Measurements from ENCODE around the gene SLC2A5.
A peak's percentile ranks its signal among the peaks of the same experiment; 100 is the strongest.

SLC2A5 gene

GRCh38 chr1:9087411-9088125, 18.1 kb upstream of the SLC2A5 start:
- DNase-seq: no peak

GRCh38 chr1:9086796-9087195, 17.4 kb upstream of the SLC2A5 start:
- DNase-seq: no peak

DNA sequence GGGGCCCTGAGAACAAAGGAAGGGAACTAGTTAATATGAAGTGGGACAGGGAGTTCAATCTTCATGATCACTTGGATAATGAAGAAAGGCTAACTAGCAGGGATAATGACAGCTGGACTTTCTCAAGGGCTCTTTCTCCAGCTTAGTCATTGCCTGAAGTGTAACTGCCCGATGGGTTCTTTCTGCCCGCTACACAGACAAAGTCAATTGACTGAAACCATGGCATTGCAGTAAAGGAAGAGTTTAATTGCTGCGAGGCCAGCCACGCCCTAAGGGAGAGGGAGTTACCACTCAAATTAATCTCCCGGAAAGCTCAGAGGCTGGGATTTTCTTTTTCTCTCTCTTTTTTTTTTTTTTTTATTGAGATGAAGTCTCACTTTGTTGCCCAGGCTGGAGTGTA, 16.6 kb upstream of the SLC2A5 start:
- DNase-seq: peak; percentile 30 to 48

DNA sequence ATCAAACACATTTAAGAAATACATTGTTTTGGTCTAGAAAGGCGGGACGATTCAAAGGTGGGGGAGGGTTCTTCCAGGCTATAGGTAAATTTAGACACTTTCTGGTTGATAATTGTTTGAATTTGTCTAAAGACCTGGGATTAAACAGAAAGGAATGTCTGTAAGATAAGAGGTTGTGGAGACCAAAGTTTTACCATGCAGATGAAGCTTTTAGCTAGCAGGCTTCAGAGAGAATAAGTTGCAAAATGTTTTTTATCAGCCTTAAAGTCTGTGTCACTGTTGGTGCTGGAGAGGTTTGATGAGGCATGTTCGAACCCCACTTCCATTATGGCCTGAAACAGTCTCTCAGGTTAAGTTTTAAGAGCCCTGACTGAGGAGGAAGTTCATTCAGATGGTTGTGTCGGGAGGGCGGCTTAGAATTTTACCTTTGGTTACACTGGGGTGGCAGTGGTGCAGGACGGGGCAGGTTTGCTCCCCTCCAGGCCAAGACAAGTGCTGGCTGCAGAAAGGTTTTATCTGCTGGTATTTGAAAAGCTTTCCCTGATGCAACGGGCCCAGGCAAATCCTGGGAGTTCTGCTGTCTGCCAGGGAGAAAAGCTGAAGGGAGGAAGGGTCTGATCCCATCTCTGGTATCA, 16.0 kb upstream of the SLC2A5 start:
- DNase-seq: no peak

GRCh38 chr1:9084906-9085305, 15.5 kb upstream of the SLC2A5 start:
- no peak for DNase-seq

- DNase-seq: no peak
These were observed 12.0 kb upstream of the SLC2A5 start for GRCh38 chr1:9081473-9081872.

DNA sequence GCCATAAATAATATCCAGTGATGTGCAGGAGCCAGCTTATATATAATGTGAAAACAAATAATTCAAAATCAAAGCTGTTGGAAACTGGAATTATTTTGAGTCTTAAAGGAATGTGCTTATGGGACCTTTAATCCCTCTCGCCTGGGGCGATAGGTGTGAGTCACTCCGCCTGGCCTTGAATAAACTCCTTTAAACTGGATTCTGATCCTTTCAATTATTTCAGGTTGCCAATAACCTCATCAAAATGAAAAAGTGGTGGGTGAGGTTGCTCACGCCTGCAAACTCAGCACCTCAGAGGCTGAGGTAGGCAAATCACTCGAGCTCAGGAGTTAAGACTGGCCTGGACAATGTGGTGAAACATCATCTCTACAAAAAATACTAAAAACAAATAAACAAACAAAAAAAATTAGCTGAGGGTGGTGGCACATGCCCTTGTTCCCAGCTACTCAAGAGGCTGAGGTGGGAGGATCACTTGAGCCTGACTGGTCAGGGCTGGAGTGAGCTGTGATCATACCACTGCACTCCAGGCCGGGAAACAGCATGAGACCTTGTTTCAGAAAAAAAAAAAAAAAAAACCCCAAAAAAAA, 11.4 kb upstream of the SLC2A5 start:
- no peak for DNase-seq

DNA sequence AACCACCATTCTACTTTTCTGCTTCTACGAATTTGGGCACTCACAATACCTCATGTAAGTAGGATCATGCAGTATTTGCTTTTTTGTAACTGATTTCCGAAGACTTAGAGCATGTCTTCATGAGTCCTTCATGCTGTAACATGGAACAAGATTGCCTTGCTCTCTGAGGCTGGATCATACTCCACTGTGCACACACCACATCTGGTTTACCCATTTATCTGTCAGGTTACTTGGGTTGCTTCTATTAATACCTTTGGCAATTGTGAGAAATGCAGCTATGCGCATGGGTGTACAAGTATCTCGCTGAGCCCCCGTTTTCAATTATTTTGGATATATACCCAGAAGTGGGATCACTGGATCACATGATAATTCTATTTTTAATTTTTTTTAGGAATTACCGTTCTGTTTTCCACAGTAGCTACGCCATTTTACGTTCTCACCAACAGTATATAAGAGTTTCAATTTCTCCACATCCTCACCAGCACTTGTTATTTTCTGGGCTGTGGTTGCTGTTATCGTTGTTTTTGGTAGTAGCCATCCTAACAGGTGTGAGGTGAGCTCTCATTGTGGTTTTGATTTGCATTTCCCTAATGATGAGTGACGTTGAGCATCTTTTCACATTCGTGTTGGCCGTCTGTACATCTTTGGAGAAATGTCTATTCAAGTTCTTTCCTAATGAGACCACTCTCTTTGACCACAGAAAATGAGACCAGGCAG, 10.7 kb upstream of the SLC2A5 start:
- no peak for DNase-seq

DNA sequence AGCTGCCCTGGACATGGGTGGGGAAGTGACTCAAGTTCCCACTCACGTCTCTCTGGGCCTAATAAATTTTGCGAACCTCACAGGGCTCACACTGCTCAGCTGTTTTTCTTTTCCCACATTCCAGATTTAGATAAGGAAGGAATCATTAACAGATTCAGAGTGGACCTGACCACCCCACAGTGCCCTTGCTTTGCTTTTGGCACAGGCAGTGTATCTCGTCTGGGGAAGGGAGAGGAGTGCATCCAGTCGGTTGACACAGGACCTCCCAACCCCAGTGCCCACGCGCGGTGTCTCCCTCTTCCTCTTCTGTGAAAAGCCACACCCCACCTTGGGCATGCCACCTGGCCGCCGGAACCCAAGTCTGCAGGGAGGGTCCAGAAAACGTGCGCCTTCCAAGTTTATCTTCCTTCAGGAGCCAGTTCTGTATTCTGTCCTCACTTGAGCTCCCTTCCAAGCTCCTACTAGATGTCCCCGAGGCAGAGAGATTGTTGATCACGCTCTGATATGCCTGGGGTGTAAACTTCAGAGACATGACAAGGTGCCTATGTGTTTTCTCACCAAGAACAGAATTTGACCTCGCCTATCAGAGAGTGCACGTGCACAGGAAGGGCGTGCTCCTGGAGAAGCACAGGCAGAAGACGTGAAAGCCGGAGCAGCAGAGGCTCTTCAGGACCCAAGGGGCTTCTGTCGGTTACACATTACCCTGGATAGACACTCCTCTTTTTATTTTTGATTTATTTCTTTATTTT, 9.5 kb upstream of the SLC2A5 start:
- no peak for DNase-seq

DNA sequence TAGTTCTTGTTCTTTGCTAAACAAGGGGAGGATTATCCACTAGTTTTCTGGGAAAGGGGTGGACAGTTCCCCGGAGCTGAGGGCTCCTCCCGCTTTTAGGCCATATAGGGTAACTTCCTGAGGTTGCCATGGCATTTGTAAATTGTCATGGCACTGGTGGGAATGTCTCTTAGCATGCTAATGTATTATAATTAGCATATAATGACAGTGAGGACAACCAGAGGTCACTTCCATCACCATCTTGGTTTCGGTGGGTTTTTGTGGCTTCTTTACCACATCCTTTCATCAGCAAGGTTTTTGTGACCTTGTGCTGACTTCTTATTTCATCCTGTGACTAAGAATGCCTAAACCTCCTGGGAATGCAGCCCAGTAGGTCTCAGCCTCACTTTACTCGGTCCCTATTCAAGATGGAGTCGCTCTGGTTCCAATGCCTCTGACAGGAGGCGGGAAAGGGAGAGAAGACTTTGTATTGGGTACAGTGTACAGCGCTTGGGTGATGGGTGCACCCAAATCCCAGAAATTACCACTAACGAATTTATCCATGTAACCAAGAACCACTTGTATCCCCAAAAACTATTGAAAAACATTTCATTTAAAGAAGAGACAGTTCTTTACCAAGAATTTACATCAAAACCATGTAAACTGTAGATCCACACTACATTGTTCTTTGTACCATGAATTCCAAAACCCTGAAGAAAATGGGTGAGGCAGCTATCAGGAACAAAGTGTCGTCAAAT, 8.7 kb upstream of the SLC2A5 start:
- DNase-seq: no peak

GRCh38 chr1:9075022-9075421, 5.6 kb upstream of the SLC2A5 start:
- peak in 1 of 2 experiments; percentile 14 for DNase-seq

- no peak for DNase-seq
These were observed 3.7 kb upstream of the SLC2A5 start for GRCh38 chr1:9073143-9073542.

DNA sequence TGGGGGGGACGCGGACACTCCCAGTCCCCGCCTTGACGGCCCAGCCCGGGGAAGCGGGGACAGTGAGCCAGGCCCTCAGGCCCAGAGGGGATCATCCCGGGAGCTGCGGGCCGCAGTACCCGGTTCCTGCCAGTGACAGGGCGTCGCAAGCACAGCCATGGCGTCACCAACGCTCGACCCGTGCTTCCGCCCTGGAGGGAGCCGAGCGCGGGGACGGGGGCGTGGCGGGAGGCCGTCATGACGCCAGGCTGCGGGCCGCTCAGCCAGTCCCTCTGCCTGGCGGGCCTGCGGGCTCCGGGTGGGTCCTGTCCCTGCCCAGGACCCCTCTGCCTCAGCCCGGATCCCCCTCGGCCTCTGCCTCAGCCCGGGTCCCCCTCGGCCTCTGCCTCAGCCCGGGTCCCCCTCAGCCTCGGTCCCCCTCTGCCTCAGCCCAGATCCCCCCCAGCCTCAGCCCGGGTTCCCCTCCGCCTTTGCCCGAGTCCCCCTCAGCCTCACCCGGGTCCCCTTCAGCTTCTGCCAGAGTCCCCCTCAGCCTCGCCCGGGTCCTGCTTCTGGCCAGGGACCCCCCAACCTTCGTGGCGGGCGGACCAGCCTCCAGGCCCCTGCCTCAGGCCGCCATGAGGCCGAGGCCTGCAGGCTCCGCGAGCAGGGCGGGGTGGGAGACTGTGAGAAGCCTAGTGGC, 2.3 kb upstream of the SLC2A5 start:
- no peak for DNase-seq

GRCh38 chr1:9070486-9070885, 1.1 kb upstream of the SLC2A5 start:
- no peak for DNase-seq

GRCh38 chr1:9068981-9069325, 482 bp downstream of the SLC2A5 start:
- DNase-seq: no peak

- DNase-seq: no peak
These were observed 2.3 kb downstream of the SLC2A5 start for GRCh38 chr1:9066945-9067807.

DNA sequence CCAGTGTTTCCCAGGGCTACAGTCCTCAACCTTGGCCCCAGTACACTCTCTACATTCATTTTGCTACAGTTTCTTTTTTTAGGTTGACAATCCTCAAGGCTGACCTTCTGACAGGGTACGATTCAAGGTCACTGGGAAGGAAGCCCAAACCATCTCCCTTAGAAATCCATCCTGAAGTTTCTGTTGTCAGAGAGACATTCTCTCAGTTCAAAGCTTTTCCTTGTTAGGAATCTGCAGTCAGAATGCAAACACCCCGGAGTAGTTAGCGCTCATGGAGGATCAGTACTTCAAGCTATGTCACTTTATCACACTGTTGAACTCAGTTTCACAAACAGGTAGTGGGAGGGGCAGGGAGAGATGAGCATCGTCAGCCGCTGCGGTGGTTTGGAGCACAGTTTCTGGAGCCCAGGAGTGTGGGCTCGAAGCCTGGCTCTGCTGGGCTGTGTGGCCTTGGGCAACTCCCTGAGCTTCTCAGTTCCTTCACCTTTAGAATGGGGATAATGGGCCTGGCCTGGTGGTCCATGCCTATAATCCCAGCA, 4.2 kb downstream of the SLC2A5 start:
- no peak for DNase-seq

- DNase-seq: no peak
These were observed 6.6 kb downstream of the SLC2A5 start for GRCh38 chr1:9062846-9063245.

GRCh38 chr1:9062021-9062471, 7.4 kb downstream of the SLC2A5 start:
- no peak for DNase-seq

DNA sequence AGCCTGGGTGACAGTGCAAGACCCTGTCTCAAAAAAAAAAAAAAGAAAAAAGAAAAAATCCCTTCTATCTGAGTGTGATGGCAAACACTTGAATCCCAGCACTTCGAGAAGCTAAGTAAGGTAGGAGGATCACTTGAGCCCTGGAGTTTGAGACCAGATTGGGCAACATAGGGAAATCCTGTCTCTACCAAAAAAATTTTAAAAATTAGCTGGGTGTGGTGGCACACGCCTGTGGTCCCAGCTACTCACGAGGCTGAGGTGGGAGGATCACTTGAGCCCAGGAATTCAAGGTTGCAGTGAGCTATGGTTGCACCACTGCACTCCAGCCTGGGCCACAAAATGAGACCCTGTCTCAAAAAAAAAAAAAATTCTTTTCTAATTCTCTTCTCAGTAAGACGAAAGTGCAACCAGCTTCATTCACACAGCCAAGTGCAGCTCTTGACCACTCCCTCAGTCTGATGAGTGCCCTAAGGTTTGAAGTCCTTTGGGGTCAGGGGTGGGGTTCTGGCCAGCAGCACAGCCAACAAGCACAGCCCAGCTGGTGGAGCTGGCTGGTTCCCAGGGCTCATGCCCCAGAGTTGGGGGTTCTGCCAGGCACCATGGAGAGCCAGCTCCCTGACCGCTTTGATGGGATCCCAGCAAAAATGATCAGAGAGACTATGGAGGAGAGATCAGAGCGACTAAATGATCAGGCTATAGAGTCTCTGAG, 8.0 kb downstream of the SLC2A5 start:
- no peak for DNase-seq

All from NCI-H187 (cell line).